ENCODE results near the gene CHML. TPM values are rescaled to one million over a fixed set of nuclear protein-coding genes. Genes with fewer than 3 reads are reported as not detected.

CHML gene
- total RNA-seq, 2 experiments from 2014 or later, result 8.2 to 10.0 TPM

DNA sequence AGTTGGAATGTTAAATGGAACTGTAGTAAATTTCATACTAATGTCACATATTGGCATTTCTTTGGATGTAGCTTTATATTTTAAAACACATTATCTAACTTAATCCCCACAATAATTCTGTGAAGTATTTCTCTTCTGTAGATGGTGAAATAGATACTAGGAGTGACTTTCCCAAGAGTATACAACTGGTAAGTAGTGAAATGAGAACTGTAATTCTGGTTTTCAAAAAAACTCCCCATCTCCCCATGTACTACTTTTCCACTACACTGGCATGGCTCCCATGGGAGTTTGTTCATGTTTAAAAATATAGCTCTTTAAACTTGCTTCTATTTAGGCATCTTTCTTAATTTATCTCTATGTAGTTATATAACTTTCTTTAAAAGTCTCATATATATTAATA is 10.2 kb downstream of the CHML start:
- CTCF ChIA-PET, result interaction anchor here (1.3 to 1.6 kb wide), 2 partner anchors 11 to 16 kb away, joined by 3 to 4 read pairs; no protein-coding TSS in a partner anchor
- H3K9me3 Mint-ChIP-seq (ENCODE audit: low read depth), result no peaks in the 10 kb centered on the region
- ATAC-seq (no peak), DNase-seq (no peak)
- no peak overlapping the region for H3K4me3 Mint-ChIP-seq
- H3K4me1 Mint-ChIP-seq, result peaks cover 12% of the 10 kb centered on the region
- H3K36me3 Mint-ChIP-seq, result peaks cover 18% of the 10 kb centered on the region
- H3K27ac Mint-ChIP-seq, result no peak overlapping the region
- H3K27me3 Mint-ChIP-seq, result no peaks in the 10 kb centered on the region

DNA sequence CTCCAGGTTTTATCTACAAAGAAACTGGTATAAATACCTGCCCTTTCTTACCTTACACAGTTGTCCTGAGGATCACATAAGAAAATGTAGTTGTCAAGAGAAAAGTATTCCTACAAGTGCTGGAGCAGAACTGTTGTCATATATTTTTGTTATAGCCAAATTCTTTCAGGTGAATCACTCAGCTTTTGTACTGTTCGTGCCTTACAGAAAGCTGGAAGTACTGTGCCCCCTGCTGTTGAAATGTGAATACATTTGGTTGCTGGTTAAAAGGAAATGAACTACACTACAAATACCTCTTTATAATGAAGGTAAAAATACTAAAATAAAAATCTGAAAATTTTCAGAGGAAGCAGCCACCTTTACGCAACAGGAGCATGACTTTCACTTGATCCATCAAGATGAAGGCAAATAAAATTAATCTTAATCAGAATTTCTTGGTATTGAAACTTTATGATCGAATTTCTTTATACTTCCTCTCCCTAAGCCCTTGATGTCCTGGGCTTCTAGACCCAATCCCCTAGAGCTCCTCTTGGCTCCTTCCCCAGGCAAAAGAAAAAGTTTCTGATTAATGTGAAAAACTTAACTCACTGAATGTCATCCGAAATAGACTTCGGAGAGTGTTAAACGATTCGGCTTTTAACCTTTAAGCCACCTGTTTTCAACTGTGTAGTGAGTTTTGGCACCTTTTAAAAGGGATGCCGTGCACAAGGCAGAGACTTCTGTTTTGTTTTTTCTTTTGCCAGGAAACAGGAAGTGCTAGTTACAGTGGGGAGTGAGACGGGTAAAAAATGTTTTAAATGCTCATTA is 12.5 kb downstream of the CHML start:
- peak; percentile 53 for DNase-seq
- no peaks in the 10 kb centered on the region for H3K9me3 Mint-ChIP-seq (ENCODE audit: low read depth)
- peak overlapping the region; percentile 42 for H3K4me3 Mint-ChIP-seq
- no peaks in the 10 kb centered on the region for H3K27me3 Mint-ChIP-seq
- ATAC-seq, result peak; percentile 80
- CTCF ChIA-PET, result interaction anchor here (0.7 to 2.5 kb wide), 10 partner anchors 12 to 259 kb away, joined by 3 to 25 read pairs (median 3); partner anchors contain the start of gene KMO
- H3K4me1 Mint-ChIP-seq, result peaks cover 12% of the 10 kb centered on the region
- H3K36me3 Mint-ChIP-seq, result peaks cover 9% of the 10 kb centered on the region
- H3K27ac Mint-ChIP-seq, result peak overlapping the region; percentile 65

DNA sequence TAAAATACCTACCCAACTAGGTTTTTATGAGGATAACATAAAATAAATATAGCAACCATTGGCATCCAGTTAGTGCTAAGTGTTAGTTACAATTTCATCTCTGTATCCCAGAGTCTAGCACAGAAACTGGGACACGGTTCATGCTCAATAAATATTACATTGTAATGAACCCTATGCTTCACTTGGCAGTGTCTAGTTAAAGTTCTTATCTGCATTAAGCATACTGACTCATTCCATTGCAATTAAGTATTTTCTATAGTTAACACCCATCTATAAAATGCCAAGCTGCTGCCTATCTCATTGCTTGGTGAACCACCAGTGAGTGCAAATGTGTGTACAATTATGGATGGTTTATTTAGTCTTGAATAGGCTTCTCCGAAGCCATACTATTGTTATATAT is 15.2 kb downstream of the CHML start:
- no peak overlapping the region for H3K27ac Mint-ChIP-seq
- CTCF ChIA-PET, result no interaction called here
- ATAC-seq (no peak), DNase-seq (no peak)
- H3K4me3 Mint-ChIP-seq, result no peak overlapping the region
- H3K27me3 Mint-ChIP-seq, result no peaks in the 10 kb centered on the region
- no peaks in the 10 kb centered on the region for H3K36me3 Mint-ChIP-seq
- H3K9me3 Mint-ChIP-seq (ENCODE audit: low read depth), result no peaks in the 10 kb centered on the region
- H3K4me1 Mint-ChIP-seq, result peaks cover 12% of the 10 kb centered on the region

DNA sequence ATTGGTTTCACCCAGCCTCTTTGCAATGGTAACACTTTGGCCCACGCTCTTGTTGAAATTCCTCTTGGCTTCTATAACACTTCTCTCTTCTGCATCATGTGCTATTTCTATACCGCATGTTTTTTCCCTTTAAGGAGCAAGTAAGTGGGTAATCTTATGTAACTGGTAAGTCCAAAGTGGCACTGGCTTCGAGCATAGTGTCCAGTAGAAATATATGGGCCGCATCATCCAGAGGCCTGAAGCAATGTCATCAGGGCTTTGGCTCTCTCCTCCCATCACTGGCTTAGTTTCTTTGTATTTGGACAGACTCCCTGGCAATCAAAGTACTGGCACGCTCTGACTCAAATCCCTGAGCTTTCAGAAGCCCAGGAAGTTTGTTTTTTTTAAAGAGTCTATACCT is 17.5 kb downstream of the CHML start:
- Mint-ChIP-seq H3K4me1 (peaks cover 3% of the 10 kb centered on the region), H3K27ac (no peak overlapping the region), H3K4me3 (no peak overlapping the region), H3K9me3 (ENCODE audit: low read depth) (no peaks in the 10 kb centered on the region), H3K36me3 (no peaks in the 10 kb centered on the region), H3K27me3 (no peaks in the 10 kb centered on the region)
- CTCF ChIA-PET, result no interaction called here
- ATAC-seq (no peak), DNase-seq (no peak)

DNA sequence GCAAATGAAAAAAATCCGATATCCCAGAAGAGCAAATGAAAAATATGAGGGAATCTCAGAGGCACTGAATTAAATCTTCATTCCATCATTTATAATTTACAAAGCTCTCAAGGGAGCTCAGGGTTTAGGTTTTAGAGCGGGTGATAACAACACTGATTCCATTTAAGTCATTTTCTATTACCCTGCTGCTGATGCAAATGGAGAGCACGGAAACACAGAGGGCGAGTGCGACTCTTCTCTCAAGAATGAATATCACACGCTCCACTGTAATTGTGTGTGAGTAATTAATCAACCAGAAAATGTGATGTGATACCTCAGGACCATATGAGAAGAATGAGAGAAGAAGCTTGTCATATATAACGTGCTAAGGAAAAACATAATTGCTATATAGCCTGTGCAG is 22.7 kb downstream of the CHML start:
- CTCF ChIA-PET, result interaction anchor here (1.1 kb wide), 1 partner anchor 381 kb away, joined by 3 read pairs; the partner anchor contains the start of gene MAP1LC3C
- no peak overlapping the region for H3K4me3 Mint-ChIP-seq

DNA sequence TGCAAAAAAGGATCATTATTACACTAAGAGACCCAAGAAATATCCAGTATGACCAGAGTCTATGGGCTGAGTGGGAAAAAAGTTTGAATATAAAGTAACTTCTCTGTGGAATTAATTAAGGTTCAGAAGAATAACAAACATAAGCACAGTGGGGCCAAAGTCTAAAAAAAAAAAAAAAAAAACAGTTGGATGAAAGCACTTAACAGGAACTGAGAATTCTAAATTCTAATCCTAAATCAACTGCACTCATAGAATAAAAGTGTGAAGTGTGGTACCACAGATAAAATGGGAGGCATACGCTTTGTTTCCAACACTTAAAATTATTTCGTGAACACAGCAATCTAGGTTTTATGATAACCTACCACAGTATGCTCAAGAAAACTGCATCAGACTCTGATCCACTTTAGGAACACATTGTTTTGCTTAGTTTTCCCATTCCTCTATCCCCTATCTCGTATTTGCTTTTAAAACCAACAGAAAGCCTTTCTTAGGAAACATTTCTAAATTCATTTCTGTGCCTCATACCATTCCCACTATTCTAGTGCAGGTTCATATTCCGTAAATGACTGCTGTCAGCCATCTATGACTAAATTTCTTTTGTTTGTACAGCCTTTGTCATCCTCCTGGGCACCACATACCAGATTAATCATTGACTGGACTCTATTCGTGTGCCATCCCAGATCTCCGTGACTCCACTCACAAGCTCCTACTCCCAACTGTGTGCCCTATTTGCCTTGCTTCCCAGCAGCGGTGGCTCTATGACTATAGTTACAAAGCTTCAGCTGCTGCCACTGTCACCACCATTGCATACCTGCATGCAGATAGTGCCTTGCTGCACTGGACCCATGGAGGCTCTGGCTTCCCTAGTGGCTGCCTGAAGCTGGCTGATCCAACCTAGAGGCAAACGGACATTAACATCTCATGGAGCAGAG is 24.9 kb downstream of the CHML start:
- DNase-seq, result no peak
- no peak overlapping the region for H3K27ac Mint-ChIP-seq
- no peak overlapping the region for H3K4me3 Mint-ChIP-seq
- no peaks in the 10 kb centered on the region for H3K27me3 Mint-ChIP-seq
- peaks cover 14% of the 10 kb centered on the region for H3K4me1 Mint-ChIP-seq
- no peaks in the 10 kb centered on the region for H3K9me3 Mint-ChIP-seq (ENCODE audit: low read depth)
- ATAC-seq, result no peak
- CTCF ChIA-PET, result interaction anchor here (1.2 kb wide), 1 partner anchor 12 kb away, joined by 4 read pairs; no protein-coding TSS in a partner anchor
- H3K36me3 Mint-ChIP-seq, result no peaks in the 10 kb centered on the region

More for the DNA sequence above, 22.7 kb downstream of the CHML start:
- Mint-ChIP-seq H3K4me1 (peaks cover 14% of the 10 kb centered on the region), H3K9me3 (ENCODE audit: low read depth) (no peaks in the 10 kb centered on the region), H3K27me3 (no peaks in the 10 kb centered on the region), H3K27ac (no peak overlapping the region), H3K36me3 (no peaks in the 10 kb centered on the region)
- ATAC-seq (no peak), DNase-seq (no peak)

DNA sequence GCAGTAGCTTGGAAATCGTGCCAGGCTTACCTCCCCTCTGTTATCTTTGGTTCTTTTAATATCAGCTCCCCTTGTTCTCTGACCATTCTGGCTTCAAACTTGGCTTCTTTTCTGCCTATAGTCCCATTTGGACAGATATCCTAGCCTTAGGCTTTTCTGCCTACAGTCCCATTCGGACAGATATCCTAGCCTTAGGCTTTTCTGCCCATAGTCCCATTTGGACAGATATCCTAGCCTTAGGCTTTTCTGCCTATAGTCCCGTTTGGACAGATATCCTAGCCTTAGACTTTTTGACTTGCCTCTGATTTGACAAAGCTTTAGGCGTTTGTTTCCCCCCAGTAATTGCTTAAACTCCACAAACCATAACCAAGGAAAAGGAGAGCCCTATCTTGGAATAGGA is 25.6 kb downstream of the CHML start:
- H3K9me3 Mint-ChIP-seq (ENCODE audit: low read depth), result no peaks in the 10 kb centered on the region
- CTCF ChIA-PET, result interaction anchor here (0.7 to 1.1 kb wide), 2 partner anchors 15 to 384 kb away, joined by 3 read pairs; no protein-coding TSS in a partner anchor
- H3K4me3 Mint-ChIP-seq, result no peak overlapping the region
- H3K36me3 Mint-ChIP-seq, result no peaks in the 10 kb centered on the region
- peaks cover 14% of the 10 kb centered on the region for H3K4me1 Mint-ChIP-seq
- no peaks in the 10 kb centered on the region for H3K27me3 Mint-ChIP-seq
- ATAC-seq (no peak), DNase-seq (no peak)
- no peak overlapping the region for H3K27ac Mint-ChIP-seq

DNA sequence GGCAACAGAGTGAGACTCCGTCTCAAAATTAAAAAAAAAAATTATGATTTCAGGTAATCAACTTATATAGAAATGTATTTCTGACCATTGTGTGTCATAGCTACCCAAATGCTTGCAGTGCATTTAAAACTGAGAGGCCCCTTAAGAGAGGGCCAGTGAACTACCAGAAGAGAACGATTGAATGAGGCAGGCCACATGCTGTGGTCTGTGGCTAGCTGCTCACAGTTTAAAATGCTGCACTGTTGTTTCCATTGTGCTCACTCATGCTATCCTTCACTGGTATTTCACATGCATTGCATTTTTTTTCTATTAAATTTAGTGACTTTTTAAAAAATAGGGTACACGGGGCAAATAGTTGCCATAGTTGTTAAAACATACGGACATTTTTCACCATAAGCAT is 26.0 kb downstream of the CHML start:
- ATAC-seq (peak; percentile 48), DNase-seq (peak; percentile 53)
- H3K27me3 Mint-ChIP-seq, result no peaks in the 10 kb centered on the region
- H3K27ac Mint-ChIP-seq, result no peak overlapping the region
- H3K4me3 Mint-ChIP-seq, result no peak overlapping the region
- no peaks in the 10 kb centered on the region for H3K9me3 Mint-ChIP-seq (ENCODE audit: low read depth)
- CTCF ChIA-PET, result interaction anchor here (0.7 to 1.7 kb wide), 3 partner anchors 15 to 384 kb away, joined by 3 to 5 read pairs (median 3); partner anchors contain the start of gene KMO
- no peaks in the 10 kb centered on the region for H3K36me3 Mint-ChIP-seq
- peaks cover 14% of the 10 kb centered on the region for H3K4me1 Mint-ChIP-seq

DNA sequence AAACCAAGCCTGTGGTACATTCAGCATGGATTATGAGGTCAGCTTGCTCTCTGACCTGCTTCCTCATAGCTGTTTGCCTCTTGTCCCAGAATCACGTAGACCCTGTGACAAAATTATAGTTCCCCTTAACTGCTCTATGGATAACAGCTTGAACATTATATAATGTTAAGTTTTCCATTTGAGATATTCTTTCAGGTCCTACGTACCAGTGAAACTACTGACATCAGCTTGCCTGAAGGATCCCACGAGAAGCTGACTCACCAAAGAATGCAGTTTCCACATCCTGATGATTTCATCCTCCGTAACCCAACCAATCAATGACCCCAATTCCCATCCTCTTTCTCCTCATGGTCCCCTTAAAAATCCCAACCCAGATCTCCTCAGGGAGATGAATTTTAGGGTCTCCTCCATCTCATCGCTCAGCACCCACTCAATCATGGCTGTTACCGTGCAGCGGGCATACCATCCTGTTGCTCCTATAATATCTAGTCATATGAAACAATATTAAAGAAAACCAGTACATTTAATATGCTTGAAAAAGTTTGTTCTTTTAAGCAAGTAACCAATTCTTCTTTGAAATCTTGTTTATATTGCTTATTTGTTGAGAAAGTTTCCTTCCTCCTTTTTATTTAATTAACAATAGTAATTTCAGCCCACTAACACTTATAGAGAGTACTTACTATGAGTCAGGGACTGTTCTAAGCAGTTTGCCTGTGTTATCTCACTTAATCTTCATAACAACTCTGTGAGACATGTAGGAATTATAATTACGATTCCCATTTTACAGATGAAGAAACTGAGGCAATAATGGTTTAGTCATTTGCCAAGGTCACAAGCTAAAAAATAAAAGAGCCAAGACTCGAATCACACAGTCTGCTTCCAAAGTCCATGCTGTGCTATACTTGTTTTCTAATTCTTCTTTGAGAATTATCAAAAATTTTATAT is 27.4 kb downstream of the CHML start:
- Mint-ChIP-seq H3K9me3 (ENCODE audit: low read depth) (no peaks in the 10 kb centered on the region), H3K27me3 (no peaks in the 10 kb centered on the region), H3K4me1 (peaks cover 17% of the 10 kb centered on the region), H3K4me3 (no peak overlapping the region), H3K27ac (no peak overlapping the region), H3K36me3 (no peaks in the 10 kb centered on the region)
- ATAC-seq (no peak), DNase-seq (no peak)
- CTCF ChIA-PET, result interaction anchor here (0.8 to 3.1 kb wide), 6 partner anchors 9 to 389 kb away, joined by 3 to 25 read pairs (median 3); partner anchors contain the start of gene KMO

DNA sequence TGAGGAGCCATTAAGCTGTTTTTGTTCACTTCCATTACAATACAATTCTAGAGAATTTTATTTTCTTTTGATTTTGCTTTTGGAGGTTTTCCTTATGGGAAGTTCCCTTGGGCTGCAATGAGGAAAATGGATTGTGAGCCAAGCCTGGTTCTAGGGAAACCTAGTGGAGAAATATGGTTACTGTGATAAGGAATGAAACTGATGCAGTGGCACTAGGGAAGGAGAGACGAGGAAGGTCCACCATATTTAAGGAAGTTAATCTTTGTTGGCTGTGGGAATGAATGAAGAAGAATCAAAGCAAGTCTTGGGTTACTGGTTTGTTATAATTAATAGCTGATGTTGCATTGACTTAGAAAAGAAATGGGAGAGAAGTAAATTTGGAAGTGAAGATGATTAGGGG is 28.4 kb downstream of the CHML start:
- Mint-ChIP-seq H3K4me1 (peaks cover 17% of the 10 kb centered on the region), H3K27ac (no peak overlapping the region), H3K9me3 (ENCODE audit: low read depth) (no peaks in the 10 kb centered on the region), H3K36me3 (no peaks in the 10 kb centered on the region), H3K27me3 (no peaks in the 10 kb centered on the region), H3K4me3 (no peak overlapping the region)
- ATAC-seq, result no peak
- CTCF ChIA-PET, result interaction anchor here (0.8 to 3.1 kb wide), 15 partner anchors 10 to 405 kb away, joined by 3 to 25 read pairs (median 4); no protein-coding TSS in a partner anchor
- DNase-seq, result no peak

DNA sequence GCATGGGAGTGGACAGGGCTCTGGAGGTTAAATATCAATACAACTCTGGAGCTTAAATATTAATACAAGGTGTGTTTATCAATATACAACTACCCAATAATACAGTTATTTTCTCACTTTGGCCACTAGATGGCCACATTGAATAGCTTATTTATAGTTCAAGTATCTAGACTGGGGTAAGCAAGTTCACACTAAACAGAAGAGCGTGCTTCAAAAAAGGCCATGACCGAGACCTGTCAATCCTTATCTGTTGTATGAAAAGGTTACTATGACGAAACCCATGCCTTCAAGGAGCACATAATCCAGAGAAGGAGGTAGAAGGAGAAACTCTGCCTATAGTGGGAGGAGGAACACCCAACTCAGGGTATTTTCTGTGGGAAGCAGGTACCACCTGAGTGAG is 29.1 kb downstream of the CHML start:
- CTCF ChIA-PET, result interaction anchor here (0.6 to 3.1 kb wide), 27 partner anchors 9 to 406 kb away, joined by 3 to 25 read pairs (median 4); partner anchors contain the start of genes CHML, KMO, MAP1LC3C and OPN3
- H3K27me3 Mint-ChIP-seq, result no peaks in the 10 kb centered on the region
- H3K27ac Mint-ChIP-seq, result no peak overlapping the region
- DNase-seq, result no peak
- ATAC-seq, result peak; percentile 91
- no peaks in the 10 kb centered on the region for H3K36me3 Mint-ChIP-seq
- H3K4me3 Mint-ChIP-seq, result no peak overlapping the region
- H3K9me3 Mint-ChIP-seq (ENCODE audit: low read depth), result no peaks in the 10 kb centered on the region
- H3K4me1 Mint-ChIP-seq, result peaks cover 17% of the 10 kb centered on the region

DNA sequence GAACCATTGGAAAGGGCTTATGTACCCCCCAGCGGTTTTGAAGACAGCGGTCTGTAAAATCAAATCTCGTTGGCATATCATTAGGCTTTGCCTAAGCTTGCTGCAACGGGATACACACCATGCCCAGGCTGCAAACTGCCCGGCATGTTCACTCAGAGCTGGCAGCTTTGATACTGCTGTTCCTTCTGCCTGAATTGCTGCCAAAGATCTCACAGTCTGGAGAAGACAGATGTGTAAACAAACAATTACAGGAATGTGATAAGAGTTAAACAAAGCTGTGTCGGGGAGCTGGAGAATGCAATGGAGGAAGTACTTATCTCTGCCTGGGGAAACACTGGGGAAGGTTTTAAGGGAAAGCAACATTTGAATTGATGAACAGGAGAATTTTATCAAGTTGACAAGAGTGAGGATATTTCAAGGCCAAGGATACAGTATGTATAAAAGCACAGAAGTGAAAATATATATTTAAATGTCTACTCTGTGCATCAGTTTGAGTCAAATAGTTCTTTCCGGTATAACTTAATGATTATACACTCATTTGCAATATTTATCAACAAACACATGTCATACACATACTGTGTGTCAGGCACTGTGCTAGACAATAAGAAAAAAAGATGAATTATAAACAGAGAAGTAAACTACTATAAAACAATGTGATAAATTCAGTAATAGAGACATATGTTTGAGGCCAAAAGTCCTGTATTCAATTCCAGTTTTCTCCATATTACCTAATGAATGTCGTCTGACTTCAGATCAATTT is 29.9 kb downstream of the CHML start:
- Mint-ChIP-seq H3K27me3 (no peaks in the 10 kb centered on the region), H3K4me1 (peaks cover 17% of the 10 kb centered on the region), H3K4me3 (no peak overlapping the region), H3K9me3 (ENCODE audit: low read depth) (no peaks in the 10 kb centered on the region), H3K36me3 (no peaks in the 10 kb centered on the region), H3K27ac (no peak overlapping the region)
- DNase-seq (no peak), ATAC-seq (no peak)
- CTCF ChIA-PET, result interaction anchor here (0.6 to 3.1 kb wide), 19 partner anchors 12 to 406 kb away, joined by 3 to 25 read pairs (median 4); partner anchors contain the start of genes CHML, KMO, MAP1LC3C and OPN3

Measured in activated CD8-positive, alpha-beta memory T cell treated with anti-CD3 and anti-CD28 coated beads, Interleukin-2, amount 10 ng/mL, durations not matched to agents 7 days and 5 days (primary cell).